A673 (cell line): ENCODE results near the gene APOBEC3C. TPM values are rescaled to one million over a fixed set of nuclear protein-coding genes. Genes with fewer than 3 reads are reported as not detected.
"Not testable (repeated sequence)": the region's sequence is repeated elsewhere in the genome, so short reads cannot be mapped to it uniquely, and the experiment has no call there.

Experiments used
- BruUV-seq: library from RNA; stranded (reverse); fragments of 400-500 nt; replicated peaks from 2 replicates; lab custom pipeline; 2021; lab: Mats Ljungman, UMichigan
- CTCF ChIA-PET: fragments of 300-600 bp; sonication (Branson Sonifier 250); formaldehyde crosslinking; loops from one replicate; lab custom pipeline; 2022; ENCODE audit warnings: antibody characterized with exemption; lab: Charles Lee
- POLR2A ChIA-PET: fragments of 300-600 bp; sonication (Branson Sonifier 250); formaldehyde crosslinking; loops from one replicate; lab custom pipeline; 2022; ENCODE audit warnings: antibody characterized with exemption; ENCODE audit not compliant: low non-redundant PET; lab: Charles Lee
- DNase-seq: peaks from one replicate; pipeline ENCODE4 v3.0.0-alpha.2; 2015; ENCODE audit warnings: low spot score
- H3K27ac ChIP-seq: fragments of 200-600 bp; sonication (generic); 2 replicates; pipeline ENCODE4 v1.5.1; 2016; ENCODE audit warnings: mixed run types, low read depth, mild to moderate bottlenecking, mixed read lengths, antibody characterized with exemption, low read length; ENCODE audit not compliant: poor library complexity, severe bottlenecking
- H3K27me3 ChIP-seq: fragments of 200-600 bp; sonication (generic); replicated peaks from 2 replicates; pipeline ENCODE4 v1.6.1; 2017; ENCODE audit warnings: mixed run types, low read depth, mild to moderate bottlenecking, mixed read lengths, antibody characterized with exemption, low read length; ENCODE audit not compliant: insufficient read depth, poor library complexity
- H3K36me3 ChIP-seq: fragments of 200-600 bp; sonication (generic); 2 replicates; pipeline ENCODE4 v1.6.1; 2016; ENCODE audit warnings: mixed run types, mild to moderate bottlenecking, mixed read lengths, antibody characterized with exemption, low read length; ENCODE audit not compliant: insufficient read depth, poor library complexity, severe bottlenecking
- H3K4me1 ChIP-seq: fragments of 200-600 bp; sonication (generic); 2 replicates; pipeline ENCODE4 v1.6.1; 2017; ENCODE audit warnings: mixed run types, mild to moderate bottlenecking, mixed read lengths, antibody characterized with exemption, low read length; ENCODE audit not compliant: insufficient read depth, poor library complexity, severe bottlenecking
- H3K4me3 ChIP-seq: fragments of 200-600 bp; sonication (generic); 2 replicates; pipeline ENCODE4 v1.5.1; 2016; ENCODE audit warnings: low read depth, mixed run types, mild to moderate bottlenecking, mixed read lengths, low read length; ENCODE audit not compliant: poor library complexity, severe bottlenecking
- H3K9me3 ChIP-seq: fragments of 200-600 bp; sonication (generic); 2 replicates; pipeline ENCODE4 v1.6.1; 2016; ENCODE audit warnings: mixed run types, low read depth, mild to moderate bottlenecking, mixed read lengths, antibody characterized with exemption, low read length; ENCODE audit not compliant: poor library complexity, severe bottlenecking
- CTCF ChIP-seq: fragments of 300-800, 200-600 bp; sonication (generic); conservative IDR thresholded peaks from 2 replicates; pipeline ENCODE4 v1.5.1; 2017; ENCODE audit warnings: low read depth, mild to moderate bottlenecking, antibody characterized with exemption, low read length, moderate library complexity, mixed read lengths
- EZH2 ChIP-seq: fragments of 200-600 bp; sonication (generic); IDR thresholded peaks from 2 replicates; pipeline ENCODE4 v1.6.1; 2017; ENCODE audit warnings: borderline replicate concordance, low read depth, mild to moderate bottlenecking, mixed read lengths, antibody characterized with exemption, low read length; ENCODE audit not compliant: poor library complexity, severe bottlenecking
- intact Hi-C: fragments of 100-400 bp; cut with micrococcal nuclease; formaldehyde crosslinking; loops from one replicate; pipeline ENCODE4 v1.10.0; 2022; ENCODE audit not compliant: unreplicated experiment
- total RNA-seq: library from RNA; stranded (reverse); gene quantifications from 2 replicates; pipeline ENCODE4 v1.2.3, GENCODE V29; 2021

The APOBEC3C gene
- total RNA-seq, 1 experiment from 2014 or later, result 12.9 TPM

GRCh38 chr22:39003165-39003638 is 10.9 kb upstream of the APOBEC3C start:
- DNase-seq, result peak; percentile 78
- H3K27ac ChIP-seq, result no peak overlapping the region
- TF ChIP-seq EZH2 (no peak), CTCF (peak; percentile 74)
- no peaks in the 10 kb centered on the region for H3K27me3 ChIP-seq
- no peak overlapping the region for H3K4me3 ChIP-seq
- H3K36me3 ChIP-seq, result no peaks in the 10 kb centered on the region
- ChIA-PET POLR2A (interaction anchor here (0.6 kb wide), 1 partner anchor 951 kb away, joined by 3 read pairs; no protein-coding TSS in a partner anchor), CTCF (interaction anchor here (0.6 to 2.5 kb wide), 14 partner anchors 14 to 951 kb away, joined by 3 to 35 read pairs (median 5); partner anchors contain the start of gene CBX6)
- H3K9me3 ChIP-seq, result no peaks in the 10 kb centered on the region
- no TSS peak for BruUV-seq
- peaks cover 7% of the 10 kb centered on the region for H3K4me1 ChIP-seq
- intact Hi-C loops, result loop anchor here (2.0 to 10.0 kb wide), 3 partner anchors 132 to 312 kb away; partner anchors contain the start of gene RPL3

- Histone ChIP-seq H3K27ac (no peak overlapping the region), H3K9me3 (no peaks in the 10 kb centered on the region), H3K36me3 (no peaks in the 10 kb centered on the region), H3K4me1 (peaks cover 7% of the 10 kb centered on the region), H3K4me3 (no peak overlapping the region), H3K27me3 (no peaks in the 10 kb centered on the region)
- intact Hi-C loops, result loop anchor here (5.0 to 10.0 kb wide), 2 partner anchors 110 to 308 kb away; partner anchors contain the start of gene RPL3
- DNase-seq, result no peak
- ChIA-PET POLR2A (no interaction called here), CTCF (no interaction called here)
- TF ChIP-seq CTCF, result no peak
- no peak for TF ChIP-seq EZH2
- no TSS peak for BruUV-seq
Observed at GRCh38 chr22:39007177-39007576, 6.9 kb upstream of the APOBEC3C start.

- POLR2A ChIA-PET, result not testable (repeated sequence)
Observed at GRCh38 chr22:39008271-39008850, 5.7 kb upstream of the APOBEC3C start.

GRCh38 chr22:39010946-39011345 is 3.1 kb upstream of the APOBEC3C start:
- no peak for DNase-seq
- TF ChIP-seq EZH2 (no peak), CTCF (no peak)
- Histone ChIP-seq H3K4me1 (peaks cover 12% of the 10 kb centered on the region), H3K9me3 (no peaks in the 10 kb centered on the region), H3K36me3 (no peaks in the 10 kb centered on the region), H3K4me3 (no peak overlapping the region), H3K27me3 (no peaks in the 10 kb centered on the region), H3K27ac (no peak overlapping the region)
- ChIA-PET CTCF (no interaction called here), POLR2A (no interaction called here)
- no TSS peak for BruUV-seq
- intact Hi-C loops, result no loop called here

More at GRCh38 chr22:39008271-39008850, 5.7 kb upstream of the APOBEC3C start:
- H3K36me3 ChIP-seq, CTCF ChIA-PET, BruUV-seq, H3K4me3 ChIP-seq, H3K27me3 ChIP-seq, H3K4me1 ChIP-seq, H3K9me3 ChIP-seq, H3K27ac ChIP-seq, DNase-seq: not testable (repeated sequence)
- intact Hi-C loops, result loop anchor here (5.0 to 10.0 kb wide), 2 partner anchors 109 to 306 kb away; partner anchors contain the start of gene RPL3
